ENCODE data around the gene CSMD2.

Gene CSMD2

DNA sequence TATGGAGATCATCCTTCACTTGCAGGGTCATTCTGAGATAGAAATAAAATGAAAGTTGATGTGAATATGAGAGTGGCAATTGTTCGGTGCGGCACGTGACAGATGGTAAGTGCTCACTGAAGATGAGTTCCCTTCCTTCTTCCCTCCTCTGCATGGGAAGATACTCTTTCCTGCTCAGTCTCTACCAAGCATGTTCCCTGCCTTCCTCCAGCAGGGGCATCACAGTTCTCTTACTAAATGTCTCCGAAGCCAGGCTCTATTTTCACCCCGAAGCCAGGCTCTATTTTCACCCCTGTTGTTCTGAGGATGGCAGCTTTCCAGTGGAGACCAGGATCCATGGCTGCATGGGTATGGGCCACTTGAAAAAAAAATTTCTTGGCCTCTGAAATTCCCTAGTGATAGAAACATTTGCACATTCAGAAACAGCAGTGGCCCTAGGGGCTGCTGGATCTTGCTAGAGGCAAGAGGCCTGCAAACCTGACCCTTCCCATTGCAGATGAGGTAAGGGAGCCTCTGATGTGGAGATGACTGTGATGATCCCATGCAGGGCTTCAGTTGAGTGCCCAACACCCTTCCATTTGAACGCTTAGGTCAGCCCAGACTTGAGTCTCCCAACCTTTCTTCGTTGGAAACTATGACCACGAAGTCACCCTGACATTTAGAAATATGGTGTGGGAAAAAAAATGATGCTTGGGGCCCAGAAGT lies 424.8 kb downstream of the CSMD2 start:
- no peaks in the 10 kb centered on the region for H4K20me1 ChIP-seq (ENCODE audit: insufficient read depth, low read length)
- H3K79me2 ChIP-seq (ENCODE audit: low read length): no peaks in the 10 kb centered on the region
- H3K4me1 ChIP-seq (ENCODE audit: low read length): no peaks in the 10 kb centered on the region
- H3K36me3 ChIP-seq (replicated peaks; ENCODE audit: low read depth, low read length): no peaks in the 10 kb centered on the region
- H3K9ac ChIP-seq (ENCODE audit: low read length): no peak overlapping the region
- no peak overlapping the region for H3K27ac ChIP-seq (ENCODE audit: low read length)
- no peak overlapping the region for H3K4me2 ChIP-seq (ENCODE audit: low read length)
- H3K9me3 ChIP-seq (ENCODE audit: insufficient read depth, low read length): no peaks in the 10 kb centered on the region
- no peak overlapping the region for H2AFZ ChIP-seq (ENCODE audit: low read depth, low read length)
- H3K27me3 ChIP-seq (ENCODE audit: low read depth, low read length): no peaks in the 10 kb centered on the region
- no peak overlapping the region for H3K4me3 ChIP-seq (ENCODE audit: low read length)
- no peak for TF ChIP-seq EZH2phosphoT487 (IDR thresholded peaks at IDR 0.05; ENCODE audit: low read depth)
- TF ChIP-seq, protein P1, sequence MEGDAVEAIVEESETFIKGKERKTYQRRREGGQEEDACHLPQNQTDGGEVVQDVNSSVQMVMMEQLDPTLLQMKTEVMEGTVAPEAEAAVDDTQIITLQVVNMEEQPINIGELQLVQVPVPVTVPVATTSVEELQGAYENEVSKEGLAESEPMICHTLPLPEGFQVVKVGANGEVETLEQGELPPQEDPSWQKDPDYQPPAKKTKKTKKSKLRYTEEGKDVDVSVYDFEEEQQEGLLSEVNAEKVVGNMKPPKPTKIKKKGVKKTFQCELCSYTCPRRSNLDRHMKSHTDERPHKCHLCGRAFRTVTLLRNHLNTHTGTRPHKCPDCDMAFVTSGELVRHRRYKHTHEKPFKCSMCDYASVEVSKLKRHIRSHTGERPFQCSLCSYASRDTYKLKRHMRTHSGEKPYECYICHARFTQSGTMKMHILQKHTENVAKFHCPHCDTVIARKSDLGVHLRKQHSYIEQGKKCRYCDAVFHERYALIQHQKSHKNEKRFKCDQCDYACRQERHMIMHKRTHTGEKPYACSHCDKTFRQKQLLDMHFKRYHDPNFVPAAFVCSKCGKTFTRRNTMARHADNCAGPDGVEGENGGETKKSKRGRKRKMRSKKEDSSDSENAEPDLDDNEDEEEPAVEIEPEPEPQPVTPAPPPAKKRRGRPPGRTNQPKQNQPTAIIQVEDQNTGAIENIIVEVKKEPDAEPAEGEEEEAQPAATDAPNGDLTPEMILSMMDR (IDR thresholded peaks at IDR 0.05; ENCODE audit: low read depth, low read length): no peak

DNA sequence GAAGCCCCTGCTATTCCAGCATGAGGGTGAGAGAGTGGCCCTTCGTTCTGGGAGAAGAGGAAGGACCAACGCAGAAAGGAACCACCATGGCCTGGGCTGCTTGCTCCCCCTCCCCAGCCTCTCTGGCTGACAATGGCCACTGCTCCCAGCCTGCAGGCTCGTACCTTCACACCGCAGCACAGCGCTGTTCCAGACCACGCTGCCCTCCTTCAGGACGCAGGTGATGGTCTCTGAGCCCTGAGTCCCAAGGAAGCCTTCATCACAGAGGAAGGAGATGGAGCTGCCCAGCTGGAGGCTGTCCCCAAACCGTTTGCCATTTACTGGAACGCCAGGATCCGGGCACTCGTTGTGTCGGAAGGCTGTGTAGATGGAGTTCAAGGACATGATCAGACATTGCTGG lies 426.1 kb downstream of the CSMD2 start:
- no peak overlapping the region for H3K9ac ChIP-seq (ENCODE audit: low read length)

DNA sequence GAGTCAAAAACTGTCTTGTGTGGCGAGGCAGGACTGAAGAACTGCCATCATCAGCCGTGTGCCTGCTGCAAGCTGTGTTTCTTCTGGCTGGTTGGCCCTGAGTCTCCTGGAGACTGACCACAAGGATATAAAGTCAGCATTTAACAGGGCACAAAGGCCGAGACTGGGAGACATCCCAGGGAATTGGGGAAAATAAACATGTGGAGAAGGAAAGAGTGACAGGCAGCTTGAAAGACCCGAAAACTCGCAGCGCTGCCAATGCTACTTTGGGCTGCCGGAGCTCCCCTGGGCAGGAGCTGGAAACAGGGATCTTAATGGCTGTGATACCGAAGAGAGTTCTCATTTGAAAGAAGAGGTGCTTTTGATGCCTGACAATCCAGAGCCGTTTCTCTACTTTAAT lies 426.5 kb downstream of the CSMD2 start:
- H3K4me2 ChIP-seq (ENCODE audit: low read length): no peak overlapping the region
- H4K20me1 ChIP-seq (ENCODE audit: insufficient read depth, low read length): no peaks in the 10 kb centered on the region
- TF ChIP-seq EZH2phosphoT487 (IDR thresholded peaks at IDR 0.05; ENCODE audit: low read depth): no peak
- TF ChIP-seq, protein P1 (IDR thresholded peaks at IDR 0.05; ENCODE audit: low read depth, low read length): no peak
- no peak overlapping the region for H3K4me3 ChIP-seq (ENCODE audit: low read length)
- H3K27ac ChIP-seq (ENCODE audit: low read length): no peak overlapping the region
- no peaks in the 10 kb centered on the region for H3K36me3 ChIP-seq (replicated peaks; ENCODE audit: low read depth, low read length)
- no peaks in the 10 kb centered on the region for H3K9me3 ChIP-seq (ENCODE audit: insufficient read depth, low read length)
- H3K9ac ChIP-seq (ENCODE audit: low read length): no peak overlapping the region
- no peaks in the 10 kb centered on the region for H3K27me3 ChIP-seq (ENCODE audit: low read depth, low read length)
- H3K79me2 ChIP-seq (ENCODE audit: low read length): no peaks in the 10 kb centered on the region
- H3K4me1 ChIP-seq (ENCODE audit: low read length): no peaks in the 10 kb centered on the region
- H2AFZ ChIP-seq (ENCODE audit: low read depth, low read length): no peak overlapping the region

More for the DNA sequence above, 426.1 kb downstream of the CSMD2 start:
- no peaks in the 10 kb centered on the region for H3K9me3 ChIP-seq (ENCODE audit: insufficient read depth, low read length)
- H3K4me3 ChIP-seq (ENCODE audit: low read length): no peak overlapping the region
- no peaks in the 10 kb centered on the region for H3K36me3 ChIP-seq (replicated peaks; ENCODE audit: low read depth, low read length)
- H3K4me2 ChIP-seq (ENCODE audit: low read length): no peak overlapping the region
- TF ChIP-seq EZH2phosphoT487 (IDR thresholded peaks at IDR 0.05; ENCODE audit: low read depth): no peak
- TF ChIP-seq, protein P1 (IDR thresholded peaks at IDR 0.05; ENCODE audit: low read depth, low read length): no peak
- no peaks in the 10 kb centered on the region for H3K4me1 ChIP-seq (ENCODE audit: low read length)
- no peak overlapping the region for H2AFZ ChIP-seq (ENCODE audit: low read depth, low read length)
- no peak overlapping the region for H3K27ac ChIP-seq (ENCODE audit: low read length)
- H3K79me2 ChIP-seq (ENCODE audit: low read length): no peaks in the 10 kb centered on the region
- no peaks in the 10 kb centered on the region for H3K27me3 ChIP-seq (ENCODE audit: low read depth, low read length)
- no peaks in the 10 kb centered on the region for H4K20me1 ChIP-seq (ENCODE audit: insufficient read depth, low read length)

DNA sequence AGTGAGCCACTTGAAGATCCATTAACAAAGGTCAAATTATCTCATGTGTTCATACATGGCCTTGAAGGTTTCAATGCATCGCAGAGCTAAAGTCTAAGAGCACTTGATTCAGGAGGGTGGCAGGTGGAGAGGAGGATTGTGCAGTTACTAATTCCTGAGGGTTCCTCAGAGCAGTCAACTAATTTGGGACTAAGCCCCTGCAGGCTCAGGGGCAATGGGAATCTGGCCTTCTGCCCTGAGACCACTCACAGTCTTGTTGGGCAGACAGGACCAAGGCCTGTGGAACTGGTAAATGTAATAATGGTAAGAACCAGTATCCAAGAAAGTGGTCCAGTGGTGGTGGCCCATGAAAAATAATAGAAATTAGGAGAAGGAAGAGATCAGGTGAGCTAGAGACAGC lies 428.5 kb downstream of the CSMD2 start:
- no peak for TF ChIP-seq EZH2phosphoT487 (IDR thresholded peaks at IDR 0.05; ENCODE audit: low read depth)
- TF ChIP-seq, protein P1 (IDR thresholded peaks at IDR 0.05; ENCODE audit: low read depth, low read length): no peak
- Histone ChIP-seq H3K4me1 (ENCODE audit: low read length) (no peaks in the 10 kb centered on the region), H4K20me1 (ENCODE audit: insufficient read depth, low read length) (no peaks in the 10 kb centered on the region), H2AFZ (ENCODE audit: low read depth, low read length) (no peak overlapping the region), H3K9me3 (ENCODE audit: insufficient read depth, low read length) (no peaks in the 10 kb centered on the region), H3K9ac (ENCODE audit: low read length) (no peak overlapping the region), H3K27ac (ENCODE audit: low read length) (no peak overlapping the region), H3K4me3 (ENCODE audit: low read length) (no peak overlapping the region), H3K4me2 (ENCODE audit: low read length) (no peak overlapping the region), H3K79me2 (ENCODE audit: low read length) (no peaks in the 10 kb centered on the region), H3K27me3 (ENCODE audit: low read depth, low read length) (no peaks in the 10 kb centered on the region; the same call in 1 of the 2 replicates), H3K36me3 (replicated peaks; ENCODE audit: low read depth, low read length) (no peaks in the 10 kb centered on the region)
